Right lobe of liver (tissue), 4 donors: ENCODE results near the gene BOC.

Experiments
- CTCF ChIP-seq, 4 donors: fragments of 200-600 bp in 3 of 4; fragments of 450-650 bp in 1 of 4; IDR thresholded peaks; one replicate each; pipeline versions ENCODE4 v1.5.1 to v1.8.0; 2016 to 2022; ENCODE audit warnings: antibody characterized with exemption in 4 of 4, mild to moderate bottlenecking in 2 of 4
- POLR2A ChIP-seq: fragments of 450-650 bp; IDR thresholded peaks from one replicate; pipeline ENCODE4 v1.6.1; 2017; ENCODE audit warnings: antibody characterized with exemption, mild to moderate bottlenecking
- donor health status: DM: no; HTN: no; CAD: no.
- donor health status: DM: no; HTN: no; CAD: no.
- donor health status: DM: no; HTN: yes; CAD: no.

GRCh38 chr3:113265231-113265630 is 53.9 kb downstream of the BOC start:
- no peak for TF ChIP-seq CTCF (IDR thresholded peaks at IDR 0.05)
- no peak for TF ChIP-seq POLR2A
